ENCODE results near the gene TNFAIP2.
"Not testable (repeated sequence)": the region's sequence is repeated elsewhere in the genome, so short reads cannot be mapped to it uniquely, and the experiment has no call there.

TNFAIP2 gene

DNA sequence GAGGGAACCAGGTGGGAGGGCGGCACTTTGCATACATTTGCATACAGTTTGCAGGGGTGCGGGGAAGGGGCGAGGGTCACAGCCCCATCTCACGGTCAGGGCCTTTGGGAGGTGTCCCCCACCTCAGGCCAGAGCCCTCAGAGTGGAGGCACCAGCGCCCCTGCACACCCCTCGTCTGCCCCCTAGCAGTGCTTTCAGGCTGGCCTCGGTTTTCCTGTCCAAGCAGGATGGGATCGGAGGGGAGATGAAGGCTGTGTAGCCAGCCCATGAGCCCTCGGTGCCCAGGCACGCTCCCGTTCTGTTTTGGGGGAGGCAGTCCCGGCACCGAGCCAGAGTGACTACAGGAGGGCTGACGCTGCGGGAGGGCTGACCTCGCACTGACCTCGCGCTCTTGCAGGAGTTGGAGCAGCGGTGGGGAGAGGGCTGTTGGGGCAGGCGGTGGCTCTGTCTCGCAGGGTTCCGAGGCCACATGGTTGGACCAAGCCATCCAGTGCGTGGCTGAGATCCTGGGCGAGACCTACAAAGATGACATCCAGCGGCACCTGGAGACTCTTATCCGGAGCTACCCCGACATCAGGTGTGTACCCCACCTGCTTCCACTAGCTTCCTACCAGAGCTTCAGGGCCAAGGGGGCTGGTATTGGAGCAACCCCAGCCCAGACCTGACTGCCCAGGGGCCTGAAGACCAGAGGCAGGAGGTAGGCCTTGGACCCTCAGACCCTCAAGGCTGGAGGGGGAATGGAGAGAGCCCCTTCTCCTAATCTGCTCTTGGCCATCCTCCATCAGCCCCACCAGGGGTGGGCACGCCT lies 15.1 kb upstream of the TNFAIP2 start:
- no peak for DNase-seq (ENCODE audit: low read depth in 3 of 3)

- DNase-seq (ENCODE audit: low read depth in 3 of 3): no peak
These were observed 14.5 kb upstream of the TNFAIP2 start for GRCh38 chr14:103108749-103109207.

DNA sequence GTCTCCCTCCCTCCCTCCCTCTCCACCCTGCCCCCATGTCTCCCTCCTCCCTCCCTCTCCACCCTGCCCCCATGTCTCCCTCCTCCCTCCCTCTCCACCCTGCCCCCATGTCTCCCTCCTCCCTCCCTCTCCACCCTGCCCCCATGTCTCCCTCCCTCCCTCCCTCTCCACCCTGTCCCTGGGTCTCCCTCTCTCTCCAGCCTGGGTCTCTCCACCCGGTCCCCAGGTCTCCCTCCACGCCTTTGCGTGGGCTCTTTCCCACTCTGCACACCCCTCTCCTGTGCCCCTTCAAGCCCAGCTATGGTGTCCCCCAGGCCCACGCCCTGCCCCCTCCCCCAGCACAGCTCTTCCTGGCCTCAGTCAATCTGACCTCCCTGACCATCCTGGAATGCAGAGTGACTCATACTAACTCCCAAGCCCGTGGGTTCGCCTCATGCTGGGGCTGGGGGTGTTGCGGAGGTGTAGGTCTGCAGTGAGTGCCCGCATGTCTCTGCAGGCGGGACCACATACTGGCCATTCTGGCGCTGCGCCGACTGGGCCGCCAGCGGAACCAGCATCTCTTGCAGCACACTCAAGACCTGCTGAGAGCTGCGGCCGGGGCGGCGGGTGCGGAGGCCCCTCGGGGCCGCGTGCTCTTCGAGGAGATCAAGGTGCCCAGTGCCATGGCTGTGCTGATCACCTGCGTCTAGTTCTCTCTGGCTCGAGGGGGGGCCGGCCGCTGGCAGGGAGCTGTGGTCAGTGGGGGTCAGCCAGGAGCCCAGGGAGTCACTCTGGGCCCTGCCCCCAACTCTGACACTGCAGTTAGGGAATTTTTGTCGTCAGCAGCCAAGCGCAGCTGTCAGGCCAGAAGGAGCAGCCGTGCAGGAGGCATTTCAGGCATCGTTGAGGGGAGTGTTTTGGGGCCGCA lies 13.5 kb upstream of the TNFAIP2 start:
- no peak for DNase-seq (ENCODE audit: low read depth in 3 of 3)

DNA sequence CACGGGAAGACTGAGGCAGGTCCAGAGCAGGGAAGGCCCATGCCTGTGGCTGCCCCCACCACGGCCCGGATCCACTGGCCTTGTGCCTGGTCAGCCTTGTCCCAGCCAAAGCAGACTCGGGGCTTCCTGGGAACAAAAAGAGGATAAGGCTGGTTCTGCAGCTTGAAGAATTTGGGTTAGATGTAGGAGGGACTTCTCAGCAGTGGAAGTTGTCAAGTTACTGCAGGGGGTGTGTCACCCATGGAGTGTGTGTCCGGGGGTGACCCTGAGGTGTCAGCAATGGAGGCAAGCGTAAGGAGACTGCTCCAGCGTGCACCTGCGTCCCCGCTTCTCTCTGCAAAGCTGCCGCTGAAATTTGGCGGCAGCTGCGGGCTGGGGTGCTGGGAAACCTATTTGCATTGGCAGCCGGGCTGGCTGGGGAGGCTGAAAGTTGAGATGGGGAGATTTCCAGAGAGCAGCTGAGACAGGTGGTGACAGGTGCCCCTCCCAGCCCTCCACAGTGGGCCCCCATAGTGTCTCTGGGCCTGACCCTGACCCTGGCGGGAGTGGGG lies 12.5 kb upstream of the TNFAIP2 start:
- DNase-seq (ENCODE audit: low read depth in 3 of 3): no peak

- DNase-seq (ENCODE audit: low read depth in 3 of 3): no peak
These were observed 11.9 kb upstream of the TNFAIP2 start for GRCh38 chr14:103111232-103111868.

DNA sequence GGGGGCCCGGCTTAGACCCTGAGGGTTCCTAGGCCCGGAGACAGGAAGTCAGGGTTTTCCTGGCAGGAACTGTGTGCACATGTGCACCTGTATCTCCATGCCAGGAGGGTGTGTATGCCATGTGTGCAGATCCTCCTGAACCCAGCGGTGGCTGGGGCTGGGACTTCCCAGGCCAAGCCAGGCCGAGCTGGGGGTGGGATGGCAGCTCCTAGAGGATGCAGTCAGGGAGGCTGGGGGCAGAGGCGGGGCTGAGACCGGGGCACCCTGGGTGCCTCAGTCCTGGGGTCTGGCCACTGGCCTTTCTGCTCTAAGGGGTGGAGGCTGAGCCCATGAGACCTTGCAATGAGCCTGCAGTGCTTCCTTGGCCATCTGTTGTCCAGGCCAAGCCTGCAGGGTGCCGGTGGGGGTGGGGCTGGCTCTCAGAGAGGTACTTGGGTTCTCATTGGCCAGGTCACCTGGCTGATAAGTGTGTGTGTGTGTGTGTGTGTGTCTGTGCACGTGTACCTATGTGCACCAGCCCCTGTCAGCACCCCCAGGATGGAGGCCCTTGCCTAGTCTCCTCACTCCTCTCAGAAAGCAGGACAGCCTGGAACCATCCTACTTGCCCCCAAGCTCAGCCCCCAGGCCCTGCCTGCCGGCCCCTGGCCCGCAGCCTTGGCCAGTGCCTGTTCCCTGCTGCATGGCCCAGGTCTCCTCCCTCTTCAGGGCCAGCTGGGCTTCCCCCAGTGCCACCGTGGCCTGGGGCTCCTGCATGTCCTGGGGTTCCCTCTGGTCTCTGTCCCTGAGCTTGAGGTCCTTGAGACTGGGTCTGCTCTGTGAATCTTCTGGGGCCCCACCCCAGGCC lies 10.6 kb upstream of the TNFAIP2 start:
- no peak for DNase-seq (ENCODE audit: low read depth in 3 of 3)

DNA sequence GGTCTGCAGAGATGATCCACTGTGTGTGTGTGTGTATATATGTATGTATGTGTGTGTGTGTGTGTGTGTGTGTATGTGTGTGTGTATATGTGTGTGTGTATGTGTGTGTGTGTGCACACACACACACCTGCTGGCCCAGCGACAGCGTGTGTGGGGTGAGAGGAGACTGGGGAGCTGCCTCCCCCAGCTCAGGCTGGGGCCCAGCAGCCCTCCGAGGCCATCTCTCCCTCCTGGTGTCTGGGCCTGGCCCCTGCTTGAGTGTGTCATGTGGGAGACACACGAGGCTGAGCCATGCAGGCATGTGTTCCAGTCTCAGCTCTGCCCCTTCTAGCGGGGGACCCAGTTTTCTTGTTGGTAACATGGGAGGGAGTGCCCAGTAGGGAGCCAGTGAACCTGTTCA lies 10.0 kb upstream of the TNFAIP2 start:
- no peak for DNase-seq (ENCODE audit: low read depth in 3 of 3)

GRCh38 chr14:103113774-103114173 lies 9.5 kb upstream of the TNFAIP2 start:
- DNase-seq (ENCODE audit: low read depth in 3 of 3): no peak

GRCh38 chr14:103115086-103115679 lies 8.1 kb upstream of the TNFAIP2 start:
- not testable (repeated sequence) for DNase-seq (ENCODE audit: low read depth in 3 of 3)

- DNase-seq (ENCODE audit: low read depth in 3 of 3): no peak
These were observed 7.3 kb upstream of the TNFAIP2 start for GRCh38 chr14:103115845-103116572.

GRCh38 chr14:103116636-103117035 lies 6.6 kb upstream of the TNFAIP2 start:
- DNase-seq (ENCODE audit: low read depth in 3 of 3): no peak

- not testable (repeated sequence) for DNase-seq (ENCODE audit: low read depth in 3 of 3)
These were observed 5.8 kb upstream of the TNFAIP2 start for GRCh38 chr14:103117499-103117898.

- DNase-seq (ENCODE audit: low read depth in 3 of 3): no peak
These were observed 5.1 kb upstream of the TNFAIP2 start for GRCh38 chr14:103118018-103118662.

GRCh38 chr14:103118663-103119404 lies 4.4 kb upstream of the TNFAIP2 start:
- no peak for DNase-seq (ENCODE audit: low read depth in 3 of 3)

DNA sequence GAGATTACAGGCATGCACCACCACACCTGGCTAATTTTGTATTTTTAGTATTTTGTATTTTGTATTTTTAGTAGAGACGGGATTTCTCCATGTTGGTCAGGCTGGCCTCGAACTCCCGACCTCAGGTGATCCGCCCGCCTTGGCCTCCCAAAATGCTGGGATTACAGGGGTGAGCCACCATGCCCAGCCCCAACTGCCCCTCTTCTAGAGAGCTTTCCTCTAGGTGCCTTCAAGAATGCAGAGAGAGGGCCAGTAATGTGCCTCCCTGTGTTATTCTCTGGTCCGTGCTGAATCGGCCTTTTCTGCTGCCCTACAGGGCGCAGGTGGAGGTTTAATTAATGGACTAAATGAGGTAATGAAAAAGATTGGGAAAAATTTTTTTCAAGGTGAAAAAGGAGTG lies 3.7 kb upstream of the TNFAIP2 start:
- not testable (repeated sequence) for DNase-seq (ENCODE audit: low read depth in 3 of 3)

DNA sequence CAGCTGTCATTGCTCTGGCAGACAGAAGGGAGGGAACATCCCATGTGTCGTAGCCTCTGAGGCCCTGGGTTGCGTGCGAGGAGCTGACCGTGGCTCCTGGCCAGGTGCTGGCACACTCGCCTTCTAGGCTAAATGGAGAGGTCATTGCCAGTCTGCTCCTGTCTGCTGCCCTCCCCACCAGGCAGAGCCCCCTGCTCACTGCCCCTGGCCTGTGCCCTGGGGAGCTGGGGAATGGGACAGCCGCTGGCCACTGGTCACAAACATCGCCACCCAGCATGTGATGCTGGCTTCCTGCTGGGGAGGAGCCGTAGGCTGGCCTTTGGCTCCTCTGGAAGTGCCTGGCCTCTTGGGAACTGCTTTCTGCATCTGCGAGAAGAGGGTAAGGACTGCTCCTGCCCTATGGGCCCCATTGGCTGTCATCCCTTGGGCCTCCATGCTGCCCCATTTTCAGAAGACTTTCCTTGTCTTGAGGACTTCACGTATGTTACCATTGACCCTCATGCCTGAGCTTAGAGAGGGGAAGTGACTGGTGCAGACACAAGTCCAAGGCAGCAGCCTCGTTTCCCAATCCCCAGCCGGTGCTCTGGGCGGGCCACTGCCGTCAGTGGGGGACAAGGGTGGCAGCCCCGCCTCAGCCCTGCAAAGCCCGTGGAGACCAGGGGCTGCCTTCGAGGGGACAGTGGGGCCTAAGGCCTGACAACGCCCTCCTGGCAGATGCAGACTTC lies 2.0 kb upstream of the TNFAIP2 start:
- DNase-seq (ENCODE audit: low read depth in 3 of 3): no peak

- DNase-seq (ENCODE audit: low read depth in 3 of 3): no peak
These were observed 1.2 kb upstream of the TNFAIP2 start for GRCh38 chr14:103121846-103122584.
